ENCODE data around the gene GALNT6. TPM values are rescaled to one million over a fixed set of nuclear protein-coding genes. Genes with fewer than 3 reads are reported as not detected.

Gene GALNT6
- total and polyA plus RNA-seq, 9 of the 15 experiments (the other 6 are each of a cell fraction or from before 2014, with no cell fraction given), result 1.5 to 8.6 (median 5.1) TPM

GRCh38 chr12:51372021-51372420 lies 19.2 kb downstream of the GALNT6 start (continued):
- TF ChIP-seq, protein P1, sequence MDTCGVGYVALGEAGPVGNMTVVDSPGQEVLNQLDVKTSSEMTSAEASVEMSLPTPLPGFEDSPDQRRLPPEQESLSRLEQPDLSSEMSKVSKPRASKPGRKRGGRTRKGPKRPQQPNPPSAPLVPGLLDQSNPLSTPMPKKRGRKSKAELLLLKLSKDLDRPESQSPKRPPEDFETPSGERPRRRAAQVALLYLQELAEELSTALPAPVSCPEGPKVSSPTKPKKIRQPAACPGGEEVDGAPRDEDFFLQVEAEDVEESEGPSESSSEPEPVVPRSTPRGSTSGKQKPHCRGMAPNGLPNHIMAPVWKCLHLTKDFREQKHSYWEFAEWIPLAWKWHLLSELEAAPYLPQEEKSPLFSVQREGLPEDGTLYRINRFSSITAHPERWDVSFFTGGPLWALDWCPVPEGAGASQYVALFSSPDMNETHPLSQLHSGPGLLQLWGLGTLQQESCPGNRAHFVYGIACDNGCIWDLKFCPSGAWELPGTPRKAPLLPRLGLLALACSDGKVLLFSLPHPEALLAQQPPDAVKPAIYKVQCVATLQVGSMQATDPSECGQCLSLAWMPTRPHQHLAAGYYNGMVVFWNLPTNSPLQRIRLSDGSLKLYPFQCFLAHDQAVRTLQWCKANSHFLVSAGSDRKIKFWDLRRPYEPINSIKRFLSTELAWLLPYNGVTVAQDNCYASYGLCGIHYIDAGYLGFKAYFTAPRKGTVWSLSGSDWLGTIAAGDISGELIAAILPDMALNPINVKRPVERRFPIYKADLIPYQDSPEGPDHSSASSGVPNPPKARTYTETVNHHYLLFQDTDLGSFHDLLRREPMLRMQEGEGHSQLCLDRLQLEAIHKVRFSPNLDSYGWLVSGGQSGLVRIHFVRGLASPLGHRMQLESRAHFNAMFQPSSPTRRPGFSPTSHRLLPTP (IDR thresholded peaks at IDR 0.05; ENCODE audit: borderline replicate concordance, extremely low read depth, insufficient read length), result no peak

- FAIRE-seq (no peak), ATAC-seq (no peak), DNase-seq (ENCODE audit: extremely low read depth in 1 of 4, low spot score in 3 of 4) (no peak)
- no peaks in the 10 kb centered on the region for H3K27me3 ChIP-seq (ENCODE audit: control insufficient read depth in 2 of 2, insufficient read depth in 2 of 2, low read length in 2 of 2)
- in situ Hi-C loops (cut with MboI) (no loop called here), intact Hi-C loops (cut with micrococcal nuclease) (no loop called here)
- H3K36me3 ChIP-seq (ENCODE audit: control insufficient read depth, insufficient read depth, low read length), result no peaks in the 10 kb centered on the region
- H3K4me1 ChIP-seq (replicated peaks in 1 of 2; ENCODE audit: control insufficient read depth in 2 of 2, insufficient read depth in 2 of 2, low read length in 2 of 2), result peaks cover 12 to 15% of the 10 kb centered on the region in 2 experiments
- no peak overlapping the region for H2AFZ ChIP-seq (ENCODE audit: low read depth, low read length)
- no peaks in the 10 kb centered on the region for H3K9me1 ChIP-seq (ENCODE audit: control insufficient read depth, insufficient read depth, low read length)
- CTCF ChIA-PET (ENCODE audit: low intra/inter-chr PET ratio), result no interaction called here
- TF ChIP-seq SRSF3 (IDR thresholded peaks at IDR 0.05; ENCODE audit: insufficient read depth, low read length) (no peak), ZNF77 (CRISPR knock-in tag; IDR thresholded peaks at IDR 0.05) (no peak), FOSL1 (tag; conservative IDR thresholded peaks at IDR 0.05) (0 out of 2 replicates have a peak, but pooled peaks have one; percentile 28), TOE1 (IDR thresholded peaks at IDR 0.05; ENCODE audit: borderline replicate concordance) (no peak), TOE1 (CRISPR knock-in tag; IDR thresholded peaks at IDR 0.05; ENCODE audit: borderline replicate concordance, low read depth) (no peak), TGIF2 (CRISPR knock-in tag; IDR thresholded peaks at IDR 0.05) (no peak)
- TF ChIP-seq, protein P2, sequence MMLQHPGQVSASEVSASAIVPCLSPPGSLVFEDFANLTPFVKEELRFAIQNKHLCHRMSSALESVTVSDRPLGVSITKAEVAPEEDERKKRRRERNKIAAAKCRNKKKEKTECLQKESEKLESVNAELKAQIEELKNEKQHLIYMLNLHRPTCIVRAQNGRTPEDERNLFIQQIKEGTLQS (IDR thresholded peaks at IDR 0.05), result peak; percentile 39
- TF ChIP-seq, protein P2 (CRISPR knock-in tag; conservative IDR thresholded peaks at IDR 0.05), result no peak
- WGBS (ENCODE audit: insufficient coverage, low coverage, missing lambda C conversion rate), result 22% methylated on average over 8 of the region's 8 CpGs
- H3K27ac ChIP-seq (ENCODE audit: extremely low read depth, low read depth, low read length), result no peak overlapping the region
- no peaks in the 10 kb centered on the region for H3K79me2 ChIP-seq (ENCODE audit: control insufficient read depth, insufficient read depth, low read length)
- BruUV-seq (replicated peaks), result no TSS peak
- no peaks in the 10 kb centered on the region for H3K9me3 ChIP-seq (replicated peaks; ENCODE audit: control insufficient read depth, insufficient read depth, low read depth, low read length)
- no peaks in the 10 kb centered on the region; the same call in 1 of the 2 replicates for H4K20me1 ChIP-seq (replicated peaks; ENCODE audit: control insufficient read depth, insufficient read depth, low read length)
- no peak overlapping the region for H3K4me3 ChIP-seq
- POLR2A ChIA-PET, result interaction anchor here (1.3 kb wide), 1 partner anchor 12 kb away, joined by 4 read pairs; no protein-coding TSS in a partner anchor
- no peak overlapping the region for H3K9ac ChIP-seq (ENCODE audit: insufficient read depth in 1 of 2, low read depth in 2 of 2, low read length in 2 of 2)
- H3K4me2 ChIP-seq (ENCODE audit: insufficient read depth, low read length), result no peak overlapping the region
Measured at GRCh38 chr12:51371295-51371953, 19.8 kb downstream of the GALNT6 start.
